Measurements from ENCODE around the gene KISS1.
"Not testable (repeated sequence)": the region's sequence is repeated elsewhere in the genome, so short reads cannot be mapped to it uniquely, and the experiment has no call there.

The KISS1 gene

GRCh38 chr1:204241050-204241449 lies 44.8 kb upstream of the KISS1 start:
- H3K4me2 ChIP-seq (ENCODE audit: low read length), result no peak overlapping the region
- H3K4me1 ChIP-seq (ENCODE audit: insufficient read depth, low read length, severe bottlenecking), result no peaks in the 10 kb centered on the region
- no peaks in the 10 kb centered on the region for H4K20me1 ChIP-seq (ENCODE audit: insufficient read depth, low read length)
- H3K36me3 ChIP-seq (ENCODE audit: insufficient read depth, low read length), result no peaks in the 10 kb centered on the region
- H2AFZ ChIP-seq (ENCODE audit: low read length), result no peak overlapping the region
- H3K4me3 ChIP-seq (ENCODE audit: low read depth, low read length, poor library complexity, severe bottlenecking), result no peak overlapping the region
- no peaks in the 10 kb centered on the region for H3F3A ChIP-seq (ENCODE audit: insufficient read depth, low read length)
- no peaks in the 10 kb centered on the region for H3K9me2 ChIP-seq (ENCODE audit: low read depth, low read length)
- no peaks in the 10 kb centered on the region; the same call in 1 of the 2 replicates for H3K27me3 ChIP-seq (ENCODE audit: insufficient read depth, low read length)
- TF ChIP-seq EZH2 (IDR thresholded peaks at IDR 0.05; ENCODE audit: borderline replicate concordance, low read length) (no peak), CTCF (IDR thresholded peaks at IDR 0.05; ENCODE audit: low read length) (no peak)
- H3K9me3 ChIP-seq (ENCODE audit: low read length), result no peaks in the 10 kb centered on the region
- no peaks in the 10 kb centered on the region for H3K79me2 ChIP-seq (ENCODE audit: insufficient read depth, low read length)
- H3K9ac ChIP-seq (ENCODE audit: low read length), result no peak overlapping the region
- H3K27ac ChIP-seq (ENCODE audit: low read depth, low read length, poor library complexity, severe bottlenecking), result no peak overlapping the region

GRCh38 chr1:204240233-204240632 lies 43.9 kb upstream of the KISS1 start:
- Histone ChIP-seq H3K36me3 (ENCODE audit: insufficient read depth, low read length) (no peaks in the 10 kb centered on the region), H3K27me3 (ENCODE audit: insufficient read depth, low read length) (no peaks in the 10 kb centered on the region; the same call in 1 of the 2 replicates), H3K9me2 (ENCODE audit: low read depth, low read length) (no peaks in the 10 kb centered on the region), H3K4me1 (ENCODE audit: insufficient read depth, low read length, severe bottlenecking) (no peaks in the 10 kb centered on the region), H3K4me3 (ENCODE audit: low read depth, low read length, poor library complexity, severe bottlenecking) (no peak overlapping the region), H3K79me2 (ENCODE audit: insufficient read depth, low read length) (no peaks in the 10 kb centered on the region), H2AFZ (ENCODE audit: low read length) (no peak overlapping the region), H3K9me3 (ENCODE audit: low read length) (no peaks in the 10 kb centered on the region), H3K9ac (ENCODE audit: low read length) (no peak overlapping the region), H3F3A (ENCODE audit: insufficient read depth, low read length) (no peaks in the 10 kb centered on the region), H4K20me1 (ENCODE audit: insufficient read depth, low read length) (no peaks in the 10 kb centered on the region), H3K27ac (ENCODE audit: low read depth, low read length, poor library complexity, severe bottlenecking) (no peak overlapping the region), H3K4me2 (ENCODE audit: low read length) (no peak overlapping the region)
- TF ChIP-seq CTCF (IDR thresholded peaks at IDR 0.05; ENCODE audit: low read length) (no peak), EZH2 (IDR thresholded peaks at IDR 0.05; ENCODE audit: borderline replicate concordance, low read length) (no peak)

- H3K79me2 ChIP-seq (ENCODE audit: insufficient read depth, low read length); H3K27ac ChIP-seq (ENCODE audit: low read depth, low read length, poor library complexity, severe bottlenecking); H3K9me2 ChIP-seq (ENCODE audit: low read depth, low read length); H3K9me3 ChIP-seq (ENCODE audit: low read length); H3K4me1 ChIP-seq (ENCODE audit: insufficient read depth, low read length, severe bottlenecking); H3K9ac ChIP-seq (ENCODE audit: low read length); H4K20me1 ChIP-seq (ENCODE audit: insufficient read depth, low read length); H3K27me3 ChIP-seq (ENCODE audit: insufficient read depth, low read length); H3K36me3 ChIP-seq (ENCODE audit: insufficient read depth, low read length); H3K4me3 ChIP-seq (ENCODE audit: low read depth, low read length, poor library complexity, severe bottlenecking); H2AFZ ChIP-seq (ENCODE audit: low read length); H3K4me2 ChIP-seq (ENCODE audit: low read length); H3F3A ChIP-seq (ENCODE audit: insufficient read depth, low read length): not testable (repeated sequence)
These were observed 43.1 kb upstream of the KISS1 start for GRCh38 chr1:204239401-204239800.

GRCh38 chr1:204238520-204238919 lies 42.2 kb upstream of the KISS1 start:
- not testable (repeated sequence) for H3K4me2 ChIP-seq (ENCODE audit: low read length); H3K27ac ChIP-seq (ENCODE audit: low read depth, low read length, poor library complexity, severe bottlenecking); H2AFZ ChIP-seq (ENCODE audit: low read length); H3K9me3 ChIP-seq (ENCODE audit: low read length); H3K79me2 ChIP-seq (ENCODE audit: insufficient read depth, low read length); H3F3A ChIP-seq (ENCODE audit: insufficient read depth, low read length); H3K4me3 ChIP-seq (ENCODE audit: low read depth, low read length, poor library complexity, severe bottlenecking); H3K9me2 ChIP-seq (ENCODE audit: low read depth, low read length); H3K27me3 ChIP-seq (ENCODE audit: insufficient read depth, low read length); H3K9ac ChIP-seq (ENCODE audit: low read length); H3K4me1 ChIP-seq (ENCODE audit: insufficient read depth, low read length, severe bottlenecking); H3K36me3 ChIP-seq (ENCODE audit: insufficient read depth, low read length); H4K20me1 ChIP-seq (ENCODE audit: insufficient read depth, low read length)

GRCh38 chr1:204237515-204237914 lies 41.2 kb upstream of the KISS1 start:
- not testable (repeated sequence) for H3K4me2 ChIP-seq (ENCODE audit: low read length); H3K27me3 ChIP-seq (ENCODE audit: insufficient read depth, low read length)

More at GRCh38 chr1:204237515-204237914, 41.2 kb upstream of the KISS1 start:
- not testable (repeated sequence) for H3K4me3 ChIP-seq (ENCODE audit: low read depth, low read length, poor library complexity, severe bottlenecking); H4K20me1 ChIP-seq (ENCODE audit: insufficient read depth, low read length); H3K4me1 ChIP-seq (ENCODE audit: insufficient read depth, low read length, severe bottlenecking); H3K9ac ChIP-seq (ENCODE audit: low read length); H3K79me2 ChIP-seq (ENCODE audit: insufficient read depth, low read length); H2AFZ ChIP-seq (ENCODE audit: low read length); H3K36me3 ChIP-seq (ENCODE audit: insufficient read depth, low read length); H3K9me2 ChIP-seq (ENCODE audit: low read depth, low read length); H3F3A ChIP-seq (ENCODE audit: insufficient read depth, low read length); H3K27ac ChIP-seq (ENCODE audit: low read depth, low read length, poor library complexity, severe bottlenecking); H3K9me3 ChIP-seq (ENCODE audit: low read length)

All from OCI-LY1 (cell line).